ENCODE data around the gene OVAAL.

- TF ChIP-seq FOXA1 (IDR thresholded peaks at IDR 0.05), result no peak
- TF ChIP-seq CTCF (IDR thresholded peaks at IDR 0.05; ENCODE audit: low read depth, low read length, missing input control), result no peak
- TF ChIP-seq GABPA (IDR thresholded peaks at IDR 0.05 in 1 of 2, conservative IDR thresholded peaks at IDR 0.05 in 1 of 2), result no peak
- no peak for TF ChIP-seq REST (IDR thresholded peaks at IDR 0.05)
Measured at GRCh38 chr1:180527101-180527669, 31.6 kb upstream of the OVAAL start.
